KOPT-K1 (cell line): ENCODE results near the gene RPS14.
A peak's percentile ranks its signal among the peaks of the same experiment; 100 is the strongest.
"Not testable (repeated sequence)": the region's sequence is repeated elsewhere in the genome, so short reads cannot be mapped to it uniquely, and the experiment has no call there.

Experiments used
- H3K27ac ChIP-seq: fragments of 200-600 bp; sonication (generic); 2 replicates; pipeline ENCODE4 v1.5.1; 2016; ENCODE audit warnings: antibody characterized with exemption, mild to moderate bottlenecking, low read depth, low read length; ENCODE audit not compliant: poor library complexity, severe bottlenecking
- H3K36me3 ChIP-seq: fragments of 200-600 bp; sonication (generic); 2 replicates; pipeline ENCODE4 v1.5.1; 2017; ENCODE audit warnings: antibody characterized with exemption, mild to moderate bottlenecking, low read length, moderate library complexity; ENCODE audit not compliant: insufficient read depth
- H3K9me3 ChIP-seq: fragments of 200-600 bp; sonication (generic); 2 replicates; pipeline ENCODE4 v1.5.1; 2017; ENCODE audit warnings: antibody characterized with exemption, low read length, mild to moderate bottlenecking; ENCODE audit not compliant: insufficient read depth, poor library complexity, severe bottlenecking

RPS14 gene

DNA sequence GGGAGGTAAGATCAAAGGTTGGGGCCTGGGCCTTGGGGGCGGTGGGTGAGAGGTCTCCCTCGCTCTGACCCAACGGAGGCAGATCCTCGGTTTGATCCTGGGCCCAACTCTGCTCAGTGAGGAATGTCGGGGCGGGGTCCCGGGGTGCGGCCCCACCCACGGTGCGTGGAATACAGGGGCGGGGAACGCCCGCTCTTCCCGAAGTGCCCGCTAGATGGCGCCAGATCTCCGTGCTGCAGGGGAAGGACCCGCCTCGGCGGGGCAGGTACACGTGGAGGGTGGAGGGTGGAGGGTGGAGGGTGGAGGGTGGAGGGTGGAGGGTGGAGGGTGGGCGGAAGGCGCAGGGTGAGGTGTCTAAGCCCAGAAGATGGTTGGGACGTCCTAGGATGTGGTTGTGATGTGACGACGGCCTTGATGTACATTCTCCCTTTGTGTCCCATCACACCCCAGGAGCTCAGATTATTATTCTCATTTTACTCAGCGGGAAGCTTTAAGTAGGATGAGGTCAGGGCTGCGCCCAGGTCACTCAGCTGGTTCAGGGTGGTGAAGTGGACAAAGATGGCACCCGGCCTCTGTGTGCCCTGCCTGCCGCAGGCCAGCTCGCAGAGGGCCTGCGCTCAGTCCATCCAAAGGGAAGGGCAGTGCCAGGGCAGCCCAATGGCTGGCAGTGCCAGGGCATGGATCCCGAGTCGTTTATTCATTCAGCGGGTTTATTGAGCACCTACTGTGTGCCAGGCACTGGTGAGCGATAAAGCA, 9.4 kb upstream of the RPS14 start:
- H3K27ac ChIP-seq: no peak overlapping the region
- no peaks in the 10 kb centered on the region for H3K36me3 ChIP-seq
- H3K9me3 ChIP-seq: no peaks in the 10 kb centered on the region

DNA sequence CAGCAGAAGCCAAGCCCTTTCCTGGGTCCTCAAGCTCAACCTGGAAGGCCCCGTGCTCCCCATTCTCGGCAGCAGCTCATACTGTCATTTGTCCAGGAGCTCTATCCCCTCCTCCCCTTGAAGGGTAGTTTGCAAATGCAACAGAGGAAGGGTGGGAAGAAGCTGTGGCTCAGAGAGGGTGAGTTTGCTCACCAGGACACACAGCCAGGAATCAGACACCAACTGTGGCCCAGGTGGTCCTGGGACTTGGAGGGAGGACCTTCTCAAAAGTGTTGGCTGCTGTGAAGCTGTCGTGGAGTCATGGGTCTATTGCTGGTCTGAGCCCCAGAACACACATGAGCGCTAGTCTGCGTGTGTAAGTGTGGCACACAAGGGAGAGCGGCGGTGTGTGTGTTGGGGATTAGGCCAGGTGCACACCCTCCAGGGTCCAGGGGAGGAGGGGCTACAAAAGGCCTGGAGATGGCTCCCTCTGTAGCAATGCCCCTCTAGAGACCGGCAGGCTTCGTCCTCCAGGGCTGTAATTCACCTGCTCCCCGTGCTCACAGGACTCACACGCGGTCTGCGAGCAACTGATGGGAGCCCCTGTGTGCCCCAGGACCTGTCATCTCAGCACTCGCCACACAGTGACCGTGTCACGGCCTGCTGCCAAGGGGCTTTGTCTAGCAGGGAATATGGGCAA, 8.2 kb upstream of the RPS14 start:
- no peaks in the 10 kb centered on the region for H3K36me3 ChIP-seq
- peak overlapping the region; percentile 25 for H3K27ac ChIP-seq
- no peaks in the 10 kb centered on the region for H3K9me3 ChIP-seq

DNA sequence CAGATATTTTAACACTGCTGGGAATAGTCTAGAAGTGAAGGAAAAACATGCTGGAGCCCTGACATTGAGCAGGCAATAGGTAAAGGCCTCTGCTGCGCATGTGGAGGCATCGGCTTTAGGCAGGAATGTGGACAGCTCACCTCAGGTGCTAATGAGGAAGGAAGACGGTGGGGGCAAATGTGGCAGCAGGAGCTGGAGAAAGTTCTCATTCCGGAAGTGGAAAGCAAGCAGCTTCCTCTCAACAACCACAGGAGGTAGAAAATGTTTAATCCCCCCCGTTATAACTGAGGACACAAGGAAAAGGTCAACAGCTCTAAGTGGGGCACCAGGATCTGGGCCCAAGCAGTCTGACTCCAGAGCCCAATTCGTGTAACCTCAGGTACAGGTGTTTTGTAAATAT, 7.6 kb upstream of the RPS14 start:
- Histone ChIP-seq H3K27ac (peak overlapping the region; percentile 25), H3K36me3 (no peaks in the 10 kb centered on the region), H3K9me3 (no peaks in the 10 kb centered on the region)

DNA sequence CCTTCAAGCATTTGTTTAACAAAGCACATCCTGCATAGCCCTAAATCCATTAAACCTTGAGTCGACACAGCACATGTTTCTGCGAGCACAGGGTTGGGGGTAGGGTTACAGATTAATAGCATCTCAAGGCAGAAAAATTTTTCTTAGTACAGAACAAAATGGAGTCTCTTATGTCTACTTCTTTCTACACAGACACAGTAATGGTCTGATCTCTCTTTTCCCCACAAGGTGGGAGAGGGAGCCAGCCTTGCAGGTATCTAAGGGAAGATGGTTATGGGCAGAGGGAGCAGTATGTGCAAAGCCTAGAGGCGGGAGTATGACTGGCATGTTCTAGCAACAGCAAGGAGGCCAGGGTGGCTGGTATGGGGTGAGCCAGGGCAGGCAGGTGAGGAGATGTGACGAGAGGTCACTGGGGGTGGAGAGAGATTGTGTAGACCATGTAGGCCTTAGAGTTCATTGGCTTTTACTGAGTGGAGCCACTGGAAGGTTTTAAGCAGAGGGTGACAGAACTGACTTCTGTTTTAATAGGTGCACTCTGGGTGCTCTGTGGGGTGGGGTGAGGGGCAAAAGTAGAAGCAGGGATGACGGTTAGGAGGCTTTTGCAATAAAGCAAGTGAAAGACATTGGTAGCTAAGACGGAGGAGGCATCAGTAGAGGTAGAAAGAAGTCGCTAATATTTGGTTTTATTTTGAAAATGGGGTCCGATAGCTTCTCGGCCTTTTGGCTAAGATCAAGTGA, 5.1 kb upstream of the RPS14 start:
- H3K9me3 ChIP-seq: no peaks in the 10 kb centered on the region
- no peak overlapping the region for H3K27ac ChIP-seq
- H3K36me3 ChIP-seq: no peaks in the 10 kb centered on the region

DNA sequence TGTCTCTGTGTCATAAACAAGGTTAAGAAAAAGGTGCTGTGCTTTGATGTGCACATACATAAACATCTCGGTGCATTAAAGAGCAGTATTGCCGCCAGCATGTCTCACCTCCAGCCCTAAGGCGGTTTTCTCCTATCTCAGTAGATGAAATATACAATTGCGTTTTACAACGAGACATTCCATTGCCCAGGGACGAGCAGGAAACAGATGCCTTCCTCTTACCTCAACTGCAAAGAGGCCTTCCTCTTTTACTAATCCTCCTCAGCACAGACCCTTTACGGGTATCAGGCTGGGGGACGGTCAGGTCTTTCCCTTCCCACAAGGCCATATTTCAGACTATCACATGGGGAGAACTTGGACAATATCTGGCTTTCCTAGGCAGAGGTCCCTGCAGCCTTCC, 4.5 kb upstream of the RPS14 start:
- H3K36me3 ChIP-seq, H3K9me3 ChIP-seq, H3K27ac ChIP-seq: not testable (repeated sequence)

DNA sequence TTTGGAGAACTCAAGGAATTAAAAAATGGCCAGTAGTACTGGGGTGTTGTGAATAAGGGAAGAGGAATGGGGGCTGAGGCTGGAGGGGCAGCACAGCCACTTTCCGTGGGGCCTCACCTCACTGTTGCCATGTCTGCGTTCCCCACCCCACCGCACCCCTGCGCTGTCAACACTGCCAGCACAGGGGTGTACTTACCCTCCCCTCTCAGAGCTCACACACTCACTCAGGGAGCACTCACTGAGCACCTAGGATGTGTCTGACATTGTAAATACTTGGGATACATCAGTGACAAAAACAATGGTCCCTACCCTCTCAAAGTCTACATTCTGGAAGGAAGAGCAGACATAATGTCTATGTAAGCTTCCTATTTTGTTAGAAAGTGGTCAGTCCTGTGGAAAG, 3.4 kb upstream of the RPS14 start:
- Histone ChIP-seq H3K27ac (no peak overlapping the region), H3K36me3 (peaks cover 12% of the 10 kb centered on the region), H3K9me3 (no peaks in the 10 kb centered on the region)

DNA sequence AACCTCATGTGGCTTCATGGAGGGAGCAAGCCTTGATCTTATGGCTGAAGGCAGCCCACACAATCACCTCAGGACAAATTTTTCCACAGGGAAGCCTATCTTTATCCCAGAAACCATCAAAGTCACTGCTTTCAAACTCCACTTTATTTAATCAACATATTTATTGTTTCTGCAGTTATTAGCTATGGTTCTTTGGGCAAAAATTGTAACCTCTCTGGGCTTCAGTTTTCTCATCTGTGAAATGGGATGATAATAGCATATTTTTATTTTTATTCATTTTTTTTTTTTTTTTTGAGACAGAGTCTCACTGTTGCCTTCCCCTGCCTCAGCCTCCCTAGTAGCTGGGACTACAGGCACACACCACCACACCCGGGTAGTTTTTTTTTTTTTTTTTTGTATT, 2.1 kb upstream of the RPS14 start:
- no peaks in the 10 kb centered on the region for H3K9me3 ChIP-seq
- no peak overlapping the region for H3K27ac ChIP-seq
- peaks cover 25% of the 10 kb centered on the region for H3K36me3 ChIP-seq

DNA sequence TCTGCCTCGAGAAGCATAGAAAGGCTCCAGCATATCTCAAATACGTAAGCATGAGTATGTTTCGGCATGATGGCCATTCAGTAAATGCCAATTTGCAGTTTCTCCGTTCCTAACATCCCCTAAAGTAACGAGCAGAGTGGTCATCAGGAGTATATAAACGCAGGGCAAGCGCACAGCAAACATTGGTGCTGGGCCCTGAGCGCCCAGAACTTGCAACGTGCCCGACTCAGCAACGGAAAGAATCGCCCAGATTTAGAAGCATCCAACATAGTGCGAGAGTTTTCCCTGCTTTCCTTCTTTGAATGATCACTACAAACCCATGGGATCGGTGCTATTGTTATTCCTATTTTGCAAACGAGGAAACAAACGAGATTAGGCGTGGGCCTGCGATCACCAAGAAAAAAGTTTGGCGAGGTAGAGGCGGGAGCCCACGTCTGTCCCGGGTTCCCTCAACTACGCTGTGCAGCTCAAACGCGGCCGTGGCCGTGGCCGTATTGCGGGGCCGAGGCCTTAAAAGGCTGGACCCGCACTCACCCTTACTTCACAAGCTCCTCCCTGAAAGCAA, 505 bp downstream of the RPS14 start:
- Histone ChIP-seq H3K9me3 (no peaks in the 10 kb centered on the region), H3K36me3 (peaks cover 51% of the 10 kb centered on the region), H3K27ac (peak overlapping the region; percentile 96)

DNA sequence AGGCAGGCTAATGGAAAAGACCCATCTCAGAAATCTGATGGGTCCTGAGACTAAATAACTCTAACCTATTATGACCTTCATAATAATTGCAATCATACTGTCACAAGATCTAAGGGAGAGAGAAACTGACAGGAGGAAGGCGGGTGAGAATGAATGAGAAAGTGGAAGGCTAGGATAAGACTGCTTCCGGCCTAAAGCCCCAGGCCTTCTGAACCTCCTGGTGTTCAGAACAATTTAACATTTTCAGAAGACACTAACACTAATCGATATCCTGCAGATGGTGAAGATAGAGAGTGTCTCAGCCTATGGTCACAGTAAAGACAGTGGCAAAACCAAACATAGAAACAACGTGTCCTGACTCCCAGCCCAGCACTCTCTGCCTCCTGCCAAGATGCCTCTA, 1.2 kb downstream of the RPS14 start:
- peaks cover 58% of the 10 kb centered on the region for H3K36me3 ChIP-seq
- H3K27ac ChIP-seq: peak overlapping the region; percentile 96
- no peaks in the 10 kb centered on the region for H3K9me3 ChIP-seq

DNA sequence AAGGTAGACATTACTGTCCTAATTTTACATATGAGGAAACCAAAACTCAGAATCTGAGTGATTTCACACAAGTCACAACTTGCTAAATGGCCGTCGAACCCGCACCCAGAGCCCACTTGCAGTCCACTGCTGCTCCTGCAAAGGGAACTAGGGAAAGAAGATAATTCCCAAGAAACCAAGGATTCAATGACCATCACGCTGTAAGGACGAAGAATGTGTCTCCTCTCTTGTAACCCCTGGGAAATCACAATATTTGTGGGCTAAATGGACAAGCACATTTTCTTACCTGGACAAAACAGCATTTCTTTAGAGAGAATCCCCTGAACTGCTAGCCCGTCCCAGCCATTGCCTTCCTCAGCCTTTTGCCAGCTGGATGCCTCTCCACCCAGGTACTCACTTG, 2.4 kb downstream of the RPS14 start:
- no peak overlapping the region for H3K27ac ChIP-seq
- no peaks in the 10 kb centered on the region for H3K9me3 ChIP-seq
- H3K36me3 ChIP-seq: peaks cover 62% of the 10 kb centered on the region

DNA sequence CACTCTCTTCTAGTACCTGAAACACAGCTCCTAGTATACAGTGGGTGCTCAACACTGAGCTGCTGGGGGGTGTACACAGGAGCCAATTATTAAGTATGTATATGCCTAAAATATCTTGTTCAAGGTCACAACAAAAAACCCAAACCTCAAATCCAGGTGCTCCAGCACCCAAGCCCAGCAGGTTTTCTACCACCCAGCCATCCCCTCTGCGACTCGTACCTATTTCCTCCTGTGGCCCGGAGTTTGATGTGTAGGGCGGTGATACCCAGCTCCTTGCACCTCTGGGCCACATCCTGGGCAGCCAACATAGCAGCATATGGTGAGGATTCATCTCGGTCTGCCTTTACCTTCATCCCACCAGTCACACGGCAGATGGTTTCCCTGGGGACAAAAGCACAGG, 3.0 kb downstream of the RPS14 start:
- H3K27ac ChIP-seq: no peak overlapping the region
- peaks cover 62% of the 10 kb centered on the region for H3K36me3 ChIP-seq
- H3K9me3 ChIP-seq: no peaks in the 10 kb centered on the region

DNA sequence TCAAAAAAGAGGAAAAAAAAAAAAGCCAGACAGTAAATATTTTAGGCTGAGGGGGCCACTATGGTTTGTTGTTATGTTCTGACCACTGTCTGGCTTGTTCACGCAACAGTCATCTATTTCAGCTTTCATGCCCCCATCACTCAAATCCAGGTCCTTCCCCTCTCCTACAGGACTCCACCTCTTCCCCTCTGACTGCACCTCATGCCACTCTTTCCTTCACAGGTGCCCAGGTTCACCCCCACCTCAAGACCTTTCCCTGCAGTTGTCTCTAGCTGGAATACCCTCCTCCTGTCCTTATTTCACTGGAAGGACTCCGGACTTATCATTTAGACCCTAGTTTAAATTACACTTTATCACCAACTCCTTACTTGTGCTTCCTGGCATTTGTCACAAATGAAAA, 3.5 kb downstream of the RPS14 start:
- Histone ChIP-seq H3K9me3 (no peaks in the 10 kb centered on the region), H3K36me3 (peaks cover 62% of the 10 kb centered on the region), H3K27ac (no peak overlapping the region)

DNA sequence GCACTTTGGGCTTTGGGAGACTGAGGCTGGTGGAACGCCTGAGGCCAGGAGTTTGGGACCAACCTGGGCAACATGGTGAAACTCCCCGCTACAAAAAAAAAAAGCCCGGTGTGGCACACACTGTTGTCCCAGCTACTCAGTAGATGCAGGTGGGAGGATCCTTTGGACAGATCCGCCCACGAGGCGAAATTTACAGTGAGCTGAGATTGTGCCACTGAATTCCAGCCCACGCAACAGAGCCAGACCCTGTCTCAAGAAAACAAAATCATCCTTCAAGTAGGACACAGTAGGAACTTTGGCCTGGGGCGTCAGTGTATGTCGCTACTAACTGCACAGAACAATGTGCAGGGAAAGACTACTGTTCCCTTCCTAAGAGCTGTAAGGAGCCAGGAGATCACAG, 4.8 kb downstream of the RPS14 start:
- H3K9me3 ChIP-seq: no peaks in the 10 kb centered on the region
- H3K27ac ChIP-seq: no peak overlapping the region
- peaks cover 62% of the 10 kb centered on the region for H3K36me3 ChIP-seq

DNA sequence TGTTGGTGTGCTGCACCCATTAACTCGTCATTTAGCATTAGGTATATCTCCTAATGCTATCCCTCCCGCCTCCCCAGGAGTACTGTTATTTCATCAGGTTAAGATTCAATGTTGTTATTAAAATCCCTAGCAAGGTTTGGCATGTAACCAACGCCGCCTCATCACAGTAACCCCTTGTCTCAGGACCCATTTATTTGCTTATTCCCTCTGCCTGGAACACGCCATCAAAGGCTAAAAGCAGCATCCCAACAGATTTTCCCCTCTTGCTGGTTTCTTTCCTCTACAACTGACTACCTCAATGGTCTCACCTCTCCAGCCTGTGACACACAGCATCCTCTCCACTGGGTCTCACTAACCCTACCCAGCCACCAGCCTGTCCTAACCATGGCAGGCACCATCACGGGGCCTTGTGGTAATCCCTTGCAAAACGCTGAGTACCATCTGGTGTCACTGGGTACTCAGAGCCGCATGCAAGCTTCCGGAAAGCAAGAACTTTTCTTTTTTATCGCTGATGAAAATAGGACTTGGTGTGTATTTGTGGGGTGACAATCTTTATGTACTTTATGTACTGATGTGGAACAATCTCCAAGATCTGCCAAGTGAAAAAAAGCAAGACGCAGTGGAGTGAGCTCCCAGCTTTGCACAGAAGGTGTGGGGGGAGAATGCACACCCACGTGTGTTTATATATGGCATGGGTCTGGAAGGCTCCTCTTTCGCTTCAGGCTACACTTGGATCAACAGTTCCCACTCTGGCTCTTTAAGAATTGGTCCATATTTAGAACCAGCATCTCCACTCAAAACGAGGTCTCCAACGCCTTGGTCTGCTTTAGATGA, 6.1 kb downstream of the RPS14 start:
- H3K9me3 ChIP-seq: no peaks in the 10 kb centered on the region
- H3K36me3 ChIP-seq: peaks cover 56% of the 10 kb centered on the region
- H3K27ac ChIP-seq: no peak overlapping the region

DNA sequence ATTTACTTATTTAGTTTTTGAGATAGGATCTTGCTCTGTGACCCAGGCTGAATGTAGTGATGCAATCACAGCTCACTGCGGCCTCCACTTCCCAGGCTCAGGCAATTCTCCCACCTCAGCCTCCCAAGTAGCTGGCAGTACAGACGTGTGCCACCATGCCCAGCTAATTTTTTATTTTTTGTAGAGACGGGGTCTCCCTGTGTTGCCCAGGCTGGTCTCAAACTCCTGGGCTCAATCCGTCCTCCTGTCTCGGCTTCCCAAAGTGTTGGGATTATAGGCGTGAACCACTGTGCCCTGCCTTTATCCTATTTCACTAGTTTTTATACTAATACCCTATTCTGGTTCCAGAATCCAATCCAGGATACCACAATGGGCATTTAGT, 6.8 kb downstream of the RPS14 start:
- H3K36me3 ChIP-seq: peaks cover 48% of the 10 kb centered on the region
- H3K27ac ChIP-seq: no peak overlapping the region

More for the DNA sequence above, 6.8 kb downstream of the RPS14 start:
- H3K9me3 ChIP-seq: no peaks in the 10 kb centered on the region
